Nephron (organoid): ENCODE data around the gene DNAJC27.
A peak's percentile ranks its signal among the peaks of the same experiment; 100 is the strongest.

Source experiments
- H3K27ac Mint-ChIP-seq, 3 experiments: 2 replicates each; pipeline ENCODE4 v1.8.0; 2020; ENCODE audit warnings: mixed read lengths in 3 of 3, mild to moderate bottlenecking in 2 of 3, moderate library complexity in 1 of 3
- H3K27me3 Mint-ChIP-seq: 2 replicates; pipeline ENCODE4 v1.8.0; 2021; ENCODE audit warnings: low read depth, mild to moderate bottlenecking, moderate library complexity, mixed read lengths
- H3K36me3 Mint-ChIP-seq: 2 replicates; pipeline ENCODE4 v1.8.0; 2020; ENCODE audit warnings: low read depth, mixed read lengths
- H3K4me1 Mint-ChIP-seq: 2 replicates; pipeline ENCODE4 v1.8.0; 2020; ENCODE audit warnings: mixed read lengths
- H3K4me3 Mint-ChIP-seq, 3 experiments: 2 replicates each; pipeline ENCODE4 v1.8.0; 2020; ENCODE audit warnings: mild to moderate bottlenecking in 3 of 3, mixed read lengths in 3 of 3, moderate library complexity in 2 of 3
- H3K9me3 Mint-ChIP-seq: 2 replicates; pipeline ENCODE4 v1.8.0; 2020; ENCODE audit warnings: mixed read lengths
- CTCF ChIP-seq, 3 experiments: fragments of 200-600 bp; sonication (generic); IDR thresholded peaks; one replicate each; pipeline ENCODE4 v1.5.0; 2021; ENCODE audit warnings: antibody characterized with exemption in 3 of 3; ENCODE audit not compliant: unreplicated experiment in 3 of 3

Gene DNAJC27

GRCh38 chr2:24922556-24922955 lies 49.2 kb downstream of the DNAJC27 start:
- Mint-ChIP-seq H3K4me1 (peaks cover 9% of the 10 kb centered on the region), H3K4me3 (peak overlapping the region in 2 of 3 experiments; percentile 34 to 56), H3K27me3 (peaks cover 27% of the 10 kb centered on the region), H3K36me3 (peaks cover 7% of the 10 kb centered on the region), H3K27ac (no peak overlapping the region), H3K9me3 (no peaks in the 10 kb centered on the region)
- no peak for TF ChIP-seq CTCF (IDR thresholded peaks at IDR 0.05; ENCODE audit: unreplicated experiment in 3 of 3)

- peak overlapping the region; percentile 80 to 92 (median 91) for H3K4me3 Mint-ChIP-seq
- H3K4me1 Mint-ChIP-seq: peaks cover 12% of the 10 kb centered on the region
- no peaks in the 10 kb centered on the region for H3K9me3 Mint-ChIP-seq
- H3K27ac Mint-ChIP-seq: peak overlapping the region in 1 of 3 experiments; percentile 14
- peaks cover 9% of the 10 kb centered on the region for H3K36me3 Mint-ChIP-seq
- no peak for TF ChIP-seq CTCF (IDR thresholded peaks at IDR 0.05; ENCODE audit: unreplicated experiment in 3 of 3)
- peaks cover 27% of the 10 kb centered on the region for H3K27me3 Mint-ChIP-seq
Observed at GRCh38 chr2:24920809-24921441, 50.8 kb downstream of the DNAJC27 start.

GRCh38 chr2:24920098-24920808 lies 51.5 kb downstream of the DNAJC27 start, which contains the start of gene ADCY3:
ADCY3 (minus strand) TSS chr2:24920237; CDS start chr2:24918987, 1,250 bp downstream.
- Mint-ChIP-seq H3K27ac (peak within 1 kb of the TSS; percentile 61 to 76 (median 69)), H3K9me3 (no peaks in the 10 kb centered on the region)
- TF ChIP-seq CTCF (IDR thresholded peaks at IDR 0.05; ENCODE audit: unreplicated experiment in 3 of 3): no peak

GRCh38 chr2:24919506-24920097 lies 52.2 kb downstream of the DNAJC27 start:
- Mint-ChIP-seq H3K9me3 (no peaks in the 10 kb centered on the region), H3K4me3 (peak overlapping the region; percentile 80 to 91 (median 90)), H3K36me3 (peaks cover 9% of the 10 kb centered on the region), H3K27me3 (peaks cover 27% of the 10 kb centered on the region), H3K27ac (peak overlapping the region; percentile 61 to 76 (median 69)), H3K4me1 (peaks cover 12% of the 10 kb centered on the region)
- no peak for TF ChIP-seq CTCF (IDR thresholded peaks at IDR 0.05; ENCODE audit: unreplicated experiment in 3 of 3)

More at GRCh38 chr2:24920098-24920808, 51.5 kb downstream of the DNAJC27 start, which contains the start of gene ADCY3:
- peak within 1 kb of the TSS; percentile 80 to 92 (median 91) for H3K4me3 Mint-ChIP-seq
- peaks cover 9% of the 10 kb centered on the region for H3K36me3 Mint-ChIP-seq
- H3K27me3 Mint-ChIP-seq: peaks cover 27% of the 10 kb centered on the region
- H3K4me1 Mint-ChIP-seq: peaks cover 12% of the 10 kb centered on the region

GRCh38 chr2:24919037-24919505 lies 52.7 kb downstream of the DNAJC27 start:
- peaks cover 12% of the 10 kb centered on the region for H3K4me1 Mint-ChIP-seq

More at GRCh38 chr2:24919037-24919505, 52.7 kb downstream of the DNAJC27 start:
- TF ChIP-seq CTCF (IDR thresholded peaks at IDR 0.05; ENCODE audit: unreplicated experiment in 3 of 3): no peak
- no peaks in the 10 kb centered on the region for H3K9me3 Mint-ChIP-seq
- H3K27me3 Mint-ChIP-seq: peaks cover 27% of the 10 kb centered on the region
- H3K27ac Mint-ChIP-seq: peak overlapping the region; percentile 61 to 76 (median 69)
- H3K4me3 Mint-ChIP-seq: peak overlapping the region; percentile 80 to 91 (median 90)
- peaks cover 9% of the 10 kb centered on the region for H3K36me3 Mint-ChIP-seq
